Measurements from ENCODE around the gene SLC20A1.

Gene SLC20A1

GRCh38 chr2:112640800-112641675 lies 4.7 kb upstream of the SLC20A1 start:
- Histone ChIP-seq H3K36me3 (ENCODE audit: control insufficient read depth in 4 of 4, insufficient read depth in 4 of 4, low read length in 3 of 4) (no peaks in the 10 kb centered on the region), H3K27ac (ENCODE audit: insufficient read depth in 1 of 2, low read depth in 1 of 2, low read length in 2 of 2, poor library complexity in 1 of 2, severe bottlenecking in 2 of 2) (no peak overlapping the region), H3K27me3 (replicated peaks in 2 of 5; ENCODE audit: control insufficient read depth in 4 of 5, insufficient read depth in 5 of 5, low read length in 4 of 5) (no peaks in the 10 kb centered on the region), H3K4me1 (ENCODE audit: control extremely low read depth in 1 of 4, control insufficient read depth in 4 of 4, insufficient read depth in 4 of 4, low read length in 3 of 4) (peaks cover 6 to 63% (median 38%) of the 10 kb centered on the region in 4 experiments), H3K4me3 (ENCODE audit: control insufficient read depth in 1 of 7, extremely low read depth in 1 of 7, insufficient read depth in 4 of 7, low read depth in 2 of 7, low read length in 6 of 7) (no peak overlapping the region), H3K9me3 (ENCODE audit: control extremely low read depth in 1 of 5, control insufficient read depth in 4 of 5, insufficient read depth in 2 of 5, low read depth in 1 of 5, low read length in 4 of 5) (no peaks in the 10 kb centered on the region)
- ChIA-PET CTCF (interaction anchor here (0.7 to 9.9 kb wide), 7 partner anchors 11 to 85 kb away, joined by 3 to 183 read pairs (median 7); no protein-coding TSS in a partner anchor), POLR2A (no interaction called here)
- 93% methylated on average over 8 of the region's 8 CpGs for WGBS (ENCODE audit: insufficient coverage)
- no peak for DNase-seq

- Histone ChIP-seq H3K36me3 (ENCODE audit: control insufficient read depth in 4 of 4, insufficient read depth in 4 of 4, low read length in 3 of 4) (peaks cover 0 to 1% (median 0%) of the 10 kb centered on the region in 4 experiments), H3K4me3 (ENCODE audit: control insufficient read depth in 1 of 7, extremely low read depth in 1 of 7, insufficient read depth in 4 of 7, low read depth in 2 of 7, low read length in 6 of 7) (no peak overlapping the region), H3K4me1 (ENCODE audit: control extremely low read depth in 1 of 4, control insufficient read depth in 4 of 4, insufficient read depth in 4 of 4, low read length in 3 of 4) (peaks cover 6 to 56% (median 38%) of the 10 kb centered on the region in 4 experiments), H3K27ac (ENCODE audit: insufficient read depth in 1 of 2, low read depth in 1 of 2, low read length in 2 of 2, poor library complexity in 1 of 2, severe bottlenecking in 2 of 2) (no peak overlapping the region), H3K9me3 (ENCODE audit: control extremely low read depth in 1 of 5, control insufficient read depth in 4 of 5, insufficient read depth in 2 of 5, low read depth in 1 of 5, low read length in 4 of 5) (no peaks in the 10 kb centered on the region), H3K27me3 (replicated peaks in 2 of 5; ENCODE audit: control insufficient read depth in 4 of 5, insufficient read depth in 5 of 5, low read length in 4 of 5) (no peaks in the 10 kb centered on the region)
- no peak for DNase-seq
- ChIA-PET CTCF (interaction anchor here (0.7 to 9.9 kb wide), 7 partner anchors 12 to 85 kb away, joined by 3 to 183 read pairs (median 9); no protein-coding TSS in a partner anchor), POLR2A (no interaction called here)
- 14% methylated on average over 1 of the region's 2 CpGs for WGBS (ENCODE audit: insufficient coverage)
Measured at GRCh38 chr2:112641701-112642100, 4.0 kb upstream of the SLC20A1 start.

- POLR2A ChIA-PET: no interaction called here
- Histone ChIP-seq H3K27ac (ENCODE audit: insufficient read depth in 1 of 2, low read depth in 1 of 2, low read length in 2 of 2, poor library complexity in 1 of 2, severe bottlenecking in 2 of 2) (no peak overlapping the region), H3K36me3 (ENCODE audit: control insufficient read depth in 4 of 4, insufficient read depth in 4 of 4, low read length in 3 of 4) (peaks cover 0 to 10% (median 1%) of the 10 kb centered on the region in 4 experiments), H3K9me3 (ENCODE audit: control extremely low read depth in 1 of 5, control insufficient read depth in 4 of 5, insufficient read depth in 2 of 5, low read depth in 1 of 5, low read length in 4 of 5) (no peaks in the 10 kb centered on the region), H3K4me1 (ENCODE audit: control extremely low read depth in 1 of 4, control insufficient read depth in 4 of 4, insufficient read depth in 4 of 4, low read length in 3 of 4) (peaks cover 10 to 62% (median 45%) of the 10 kb centered on the region in 4 experiments), H3K4me3 (ENCODE audit: control insufficient read depth in 1 of 7, extremely low read depth in 1 of 7, insufficient read depth in 4 of 7, low read depth in 2 of 7, low read length in 6 of 7) (no peak overlapping the region), H3K27me3 (replicated peaks in 2 of 5; ENCODE audit: control insufficient read depth in 4 of 5, insufficient read depth in 5 of 5, low read length in 4 of 5) (no peaks in the 10 kb centered on the region)
- WGBS (ENCODE audit: insufficient coverage): 100% methylated on average over 5 of the region's 5 CpGs
- DNase-seq: no peak
- CTCF ChIA-PET: interaction anchor here (1.7 to 9.9 kb wide), 5 partner anchors 12 to 84 kb away, joined by 7 to 183 read pairs (median 10); no protein-coding TSS in a partner anchor
Measured at GRCh38 chr2:112642561-112642960, 3.2 kb upstream of the SLC20A1 start.

GRCh38 chr2:112642966-112643365 lies 2.8 kb upstream of the SLC20A1 start:
- peaks cover 10 to 66% (median 49%) of the 10 kb centered on the region in 4 experiments for H3K4me1 ChIP-seq (ENCODE audit: control extremely low read depth in 1 of 4, control insufficient read depth in 4 of 4, insufficient read depth in 4 of 4, low read length in 3 of 4)
- no peaks in the 10 kb centered on the region for H3K9me3 ChIP-seq (ENCODE audit: control extremely low read depth in 1 of 5, control insufficient read depth in 4 of 5, insufficient read depth in 2 of 5, low read depth in 1 of 5, low read length in 4 of 5)
- H3K4me3 ChIP-seq (ENCODE audit: control insufficient read depth in 1 of 7, extremely low read depth in 1 of 7, insufficient read depth in 4 of 7, low read depth in 2 of 7, low read length in 6 of 7): no peak overlapping the region
- H3K27me3 ChIP-seq (replicated peaks in 2 of 5; ENCODE audit: control insufficient read depth in 4 of 5, insufficient read depth in 5 of 5, low read length in 4 of 5): no peaks in the 10 kb centered on the region
- ChIA-PET CTCF (interaction anchor here (2.0 to 9.9 kb wide), 4 partner anchors 13 to 83 kb away, joined by 9 to 183 read pairs (median 60); no protein-coding TSS in a partner anchor), POLR2A (no interaction called here)
- no peak for DNase-seq
- H3K36me3 ChIP-seq (ENCODE audit: control insufficient read depth in 4 of 4, insufficient read depth in 4 of 4, low read length in 3 of 4): peaks cover 0 to 14% (median 3%) of the 10 kb centered on the region in 4 experiments
- no peak overlapping the region for H3K27ac ChIP-seq (ENCODE audit: insufficient read depth in 1 of 2, low read depth in 1 of 2, low read length in 2 of 2, poor library complexity in 1 of 2, severe bottlenecking in 2 of 2)
- WGBS (ENCODE audit: insufficient coverage): 100% methylated on average over 3 of the region's 7 CpGs

- ChIA-PET CTCF (interaction anchor here (2.0 to 9.9 kb wide), 4 partner anchors 13 to 83 kb away, joined by 9 to 183 read pairs (median 60); no protein-coding TSS in a partner anchor), POLR2A (no interaction called here)
- Histone ChIP-seq H3K27ac (ENCODE audit: insufficient read depth in 1 of 2, low read depth in 1 of 2, low read length in 2 of 2, poor library complexity in 1 of 2, severe bottlenecking in 2 of 2) (no peak overlapping the region), H3K36me3 (ENCODE audit: control insufficient read depth in 4 of 4, insufficient read depth in 4 of 4, low read length in 3 of 4) (peaks cover 3 to 19% (median 8%) of the 10 kb centered on the region in 4 experiments), H3K27me3 (replicated peaks in 2 of 5; ENCODE audit: control insufficient read depth in 4 of 5, insufficient read depth in 5 of 5, low read length in 4 of 5) (no peaks in the 10 kb centered on the region), H3K9me3 (ENCODE audit: control extremely low read depth in 1 of 5, control insufficient read depth in 4 of 5, insufficient read depth in 2 of 5, low read depth in 1 of 5, low read length in 4 of 5) (no peaks in the 10 kb centered on the region), H3K4me3 (ENCODE audit: control insufficient read depth in 1 of 7, extremely low read depth in 1 of 7, insufficient read depth in 4 of 7, low read depth in 2 of 7, low read length in 6 of 7) (no peak overlapping the region), H3K4me1 (ENCODE audit: control extremely low read depth in 1 of 4, control insufficient read depth in 4 of 4, insufficient read depth in 4 of 4, low read length in 3 of 4) (peaks cover 12 to 71% (median 52%) of the 10 kb centered on the region in 4 experiments)
- WGBS (ENCODE audit: insufficient coverage): 26% methylated on average over 2 of the region's 3 CpGs
- DNase-seq: peak; percentile 27 to 68 (median 49)
Measured at GRCh38 chr2:112643488-112643887, 2.3 kb upstream of the SLC20A1 start.

- Histone ChIP-seq H3K4me3 (ENCODE audit: control insufficient read depth in 1 of 7, extremely low read depth in 1 of 7, insufficient read depth in 4 of 7, low read depth in 2 of 7, low read length in 6 of 7) (peak overlapping the region in 5 of 7 experiments; percentile 84 to 95 (median 90)), H3K4me1 (ENCODE audit: control extremely low read depth in 1 of 4, control insufficient read depth in 4 of 4, insufficient read depth in 4 of 4, low read length in 3 of 4) (peaks cover 13 to 80% (median 56%) of the 10 kb centered on the region in 4 experiments), H3K9me3 (ENCODE audit: control extremely low read depth in 1 of 5, control insufficient read depth in 4 of 5, insufficient read depth in 2 of 5, low read depth in 1 of 5, low read length in 4 of 5) (no peaks in the 10 kb centered on the region), H3K27ac (ENCODE audit: insufficient read depth in 1 of 2, low read depth in 1 of 2, low read length in 2 of 2, poor library complexity in 1 of 2, severe bottlenecking in 2 of 2) (peak overlapping the region in 1 of 2 experiments; percentile 89), H3K27me3 (replicated peaks in 2 of 5; ENCODE audit: control insufficient read depth in 4 of 5, insufficient read depth in 5 of 5, low read length in 4 of 5) (no peaks in the 10 kb centered on the region), H3K36me3 (ENCODE audit: control insufficient read depth in 4 of 4, insufficient read depth in 4 of 4, low read length in 3 of 4) (peaks cover 6 to 28% (median 14%) of the 10 kb centered on the region in 4 experiments)
- ChIA-PET CTCF (interaction anchor here (0.9 to 9.9 kb wide), 16 partner anchors 10 to 82 kb away, joined by 3 to 183 read pairs (median 6); no protein-coding TSS in a partner anchor), POLR2A (interaction anchor here (0.6 to 3.8 kb wide), 6 partner anchors 13 to 83 kb away, joined by 3 to 26 read pairs (median 6); no protein-coding TSS in a partner anchor)
- DNase-seq: no peak
- WGBS (ENCODE audit: insufficient coverage): 62% methylated on average over 10 of the region's 11 CpGs
Measured at GRCh38 chr2:112644155-112644932, 1.4 kb upstream of the SLC20A1 start.
